ENCODE data around the gene CRIM1.

CRIM1 gene

GRCh38 chr2:36486521-36487044 lies 131.0 kb downstream of the CRIM1 start:
- DNase-seq: no peak

GRCh38 chr2:36487947-36488346 lies 132.4 kb downstream of the CRIM1 start:
- no peak for DNase-seq

GRCh38 chr2:36489281-36489680 lies 133.7 kb downstream of the CRIM1 start:
- no peak for DNase-seq

- no peak for DNase-seq
These were observed 135.2 kb downstream of the CRIM1 start for GRCh38 chr2:36490749-36491148.

GRCh38 chr2:36492216-36492945 lies 136.8 kb downstream of the CRIM1 start:
- DNase-seq: no peak

GRCh38 chr2:36493306-36493705 lies 137.7 kb downstream of the CRIM1 start:
- no peak for DNase-seq

- DNase-seq: no peak
These were observed 142.1 kb downstream of the CRIM1 start for GRCh38 chr2:36497570-36498163.

- DNase-seq: no peak
These were observed 143.7 kb downstream of the CRIM1 start for GRCh38 chr2:36499128-36499820.

GRCh38 chr2:36500072-36500471 lies 144.5 kb downstream of the CRIM1 start:
- DNase-seq: no peak

GRCh38 chr2:36502081-36502480 lies 146.5 kb downstream of the CRIM1 start:
- DNase-seq: no peak

GRCh38 chr2:36507408-36507812 lies 151.8 kb downstream of the CRIM1 start:
- DNase-seq: peak; percentile 2 to 15

GRCh38 chr2:36509075-36509474 lies 153.5 kb downstream of the CRIM1 start:
- DNase-seq: no peak

GRCh38 chr2:36511858-36512603 lies 156.5 kb downstream of the CRIM1 start:
- DNase-seq: no peak

GRCh38 chr2:36512705-36513104 lies 157.1 kb downstream of the CRIM1 start:
- DNase-seq: no peak

GRCh38 chr2:36513661-36514060 lies 158.1 kb downstream of the CRIM1 start:
- DNase-seq: no peak

GRCh38 chr2:36515538-36515937 lies 160.0 kb downstream of the CRIM1 start:
- no peak for DNase-seq

GRCh38 chr2:36516136-36516870 lies 160.7 kb downstream of the CRIM1 start:
- DNase-seq: no peak

- no peak for DNase-seq
These were observed 164.9 kb downstream of the CRIM1 start for GRCh38 chr2:36520431-36520830.

- DNase-seq: no peak
These were observed 167.6 kb downstream of the CRIM1 start for GRCh38 chr2:36523153-36523552.

GRCh38 chr2:36525245-36525644 lies 169.7 kb downstream of the CRIM1 start:
- no peak for DNase-seq

- no peak for DNase-seq
These were observed 170.6 kb downstream of the CRIM1 start for GRCh38 chr2:36526226-36526625.

- no peak for DNase-seq
These were observed 172.7 kb downstream of the CRIM1 start for GRCh38 chr2:36528274-36528673.
